ENCODE measurements around the gene STK11IP.

The STK11IP gene

DNA sequence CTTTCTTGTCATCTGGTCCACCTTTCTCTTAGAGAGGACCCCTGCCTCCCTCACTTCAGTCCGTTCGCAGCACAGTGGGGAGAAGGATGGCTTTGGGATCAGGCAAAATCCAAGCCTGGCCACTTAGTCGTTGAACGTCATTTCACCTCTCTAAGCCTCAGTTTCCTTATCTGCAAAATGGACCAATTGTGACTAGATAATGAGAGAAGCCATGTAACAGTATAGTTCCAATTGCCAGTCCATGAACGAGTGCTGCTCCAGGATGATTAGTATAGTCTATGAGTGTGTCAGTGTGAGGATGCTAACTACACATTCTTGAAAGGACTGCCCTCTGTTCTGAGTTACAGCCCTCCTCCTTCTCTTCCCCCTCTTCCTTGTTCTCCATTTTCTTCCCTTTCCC, 24.5 kb upstream of the STK11IP start:
- Histone ChIP-seq H3K27ac (no peak overlapping the region), H3K4me2 (no peak overlapping the region), H3K9ac (no peak overlapping the region), H3K4me3 (no peak overlapping the region), H3K27me3 (peaks cover 0 to 13% (median 0%) of the 10 kb centered on the region in 11 experiments; a peak in 5 of 22 replicates), H3K4me1 (peaks cover 11 to 37% (median 28%) of the 10 kb centered on the region in 10 experiments; a peak in 19 of 20 replicates), H3K9me3 (replicated peaks in 1 of 11) (no peaks in the 10 kb centered on the region), H4K20me1 (peaks cover 0 to 23% (median 16%) of the 10 kb centered on the region in 11 experiments; a peak in 15 of 22 replicates), H3K36me3 (peaks cover 0 to 3% (median 0%) of the 10 kb centered on the region in 11 experiments; a peak in 2 of 22 replicates)
- no peak for TF ChIP-seq Cebpa-rat (IDR thresholded peaks at IDR 0.05)

DNA sequence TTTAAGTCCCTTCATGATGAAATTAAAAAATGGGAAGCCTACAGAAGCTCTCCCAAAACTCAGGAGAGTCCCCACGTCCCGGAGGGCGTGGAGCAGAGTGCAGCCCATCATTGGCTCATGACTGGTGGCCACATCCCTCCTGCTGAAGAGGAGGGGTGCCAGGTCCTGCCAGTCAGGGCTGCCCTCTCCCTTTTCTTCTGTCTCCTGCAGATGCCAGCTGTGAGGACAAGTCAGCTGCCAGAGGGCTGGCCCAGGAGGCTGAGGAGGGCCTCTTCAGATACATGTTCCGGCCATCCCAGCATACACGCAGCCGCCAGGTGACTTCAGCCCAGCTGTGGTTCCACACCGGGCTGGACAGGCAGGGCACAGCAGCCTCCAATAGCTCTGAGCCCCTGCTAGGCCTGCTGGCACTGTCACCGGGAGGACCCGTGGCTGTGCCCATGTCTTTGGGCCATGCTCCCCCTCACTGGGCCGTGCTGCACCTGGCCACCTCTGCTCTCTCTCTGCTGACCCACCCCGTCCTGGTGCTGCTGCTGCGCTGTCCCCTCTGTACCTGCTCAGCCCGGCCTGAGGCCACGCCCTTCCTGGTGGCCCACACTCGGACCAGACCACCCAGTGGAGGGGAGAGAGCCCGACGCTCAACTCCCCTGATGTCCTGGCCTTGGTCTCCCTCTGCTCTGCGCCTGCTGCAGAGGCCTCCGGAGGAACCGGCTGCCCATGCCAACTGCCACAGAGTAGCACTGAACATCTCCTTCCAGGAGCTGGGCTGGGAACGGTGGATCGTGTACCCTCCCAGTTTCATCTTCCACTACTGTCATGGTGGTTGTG, 23.0 kb upstream of the STK11IP start:
- TF ChIP-seq Cebpa-rat (IDR thresholded peaks at IDR 0.05): no peak
- Histone ChIP-seq H4K20me1 (peaks cover 0 to 9% (median 7%) of the 10 kb centered on the region in 11 experiments; a peak in 13 of 22 replicates), H3K36me3 (no peaks in the 10 kb centered on the region)

DNA sequence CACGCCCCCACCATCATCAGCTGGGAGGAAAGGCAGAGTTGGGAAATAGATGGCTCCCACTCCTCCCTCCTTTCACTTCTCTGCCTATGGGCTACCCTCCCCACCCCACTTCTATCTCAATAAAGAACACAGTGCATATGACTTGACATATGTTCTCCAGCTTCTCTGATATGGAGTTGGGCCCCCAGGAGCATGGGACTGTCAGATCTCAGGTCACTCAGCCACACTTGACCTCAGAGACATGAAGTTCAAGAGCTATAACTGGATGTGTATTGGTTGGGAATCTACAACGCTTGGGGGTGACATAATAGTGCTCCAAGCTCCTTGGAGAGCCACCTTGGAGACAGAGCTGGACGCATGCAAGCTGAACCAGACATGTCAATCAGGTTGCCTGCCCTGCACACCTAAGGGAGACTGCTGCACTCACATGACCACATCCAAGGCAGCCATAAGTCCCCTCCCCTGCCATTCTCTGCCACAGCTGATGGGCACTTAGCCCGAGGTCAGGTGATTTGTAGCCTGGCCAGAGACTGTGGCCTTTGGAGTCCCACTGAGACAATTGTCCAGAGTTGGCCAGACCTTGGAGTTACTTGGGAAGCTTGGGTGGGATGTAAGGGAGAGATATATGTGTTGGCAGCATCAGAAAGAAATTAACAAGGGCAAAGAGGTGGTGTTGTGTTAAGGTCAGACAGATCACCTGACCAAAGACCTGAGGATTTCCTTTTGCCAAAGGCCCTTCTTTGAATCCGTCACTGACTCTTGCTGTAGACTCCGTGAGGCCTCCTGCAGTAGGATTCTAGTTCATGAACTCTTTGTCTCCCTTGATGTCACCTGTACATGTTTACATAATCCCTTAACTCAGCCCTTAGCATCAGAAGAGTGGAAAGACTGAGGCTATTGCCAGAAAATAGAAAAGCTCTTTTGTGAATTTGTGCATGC, 21.8 kb upstream of the STK11IP start:
- Histone ChIP-seq H3K27me3 (peaks cover 0 to 1% (median 0%) of the 10 kb centered on the region in 11 experiments; a peak in 2 of 22 replicates), H3K27ac (no peak overlapping the region), H3K9me3 (replicated peaks in 1 of 11) (no peaks in the 10 kb centered on the region), H3K9ac (no peak overlapping the region), H3K4me2 (no peak overlapping the region), H3K4me3 (no peak overlapping the region), H4K20me1 (no peaks in the 10 kb centered on the region), H3K4me1 (peaks cover 0 to 13% (median 7%) of the 10 kb centered on the region in 10 experiments; a peak in 14 of 20 replicates), H3K36me3 (no peaks in the 10 kb centered on the region)
- no peak for TF ChIP-seq Cebpa-rat (IDR thresholded peaks at IDR 0.05)

More for the DNA sequence above, 23.0 kb upstream of the STK11IP start:
- peaks cover 0 to 12% (median 0%) of the 10 kb centered on the region in 11 experiments; a peak in 5 of 22 replicates for H3K27me3 ChIP-seq
- H3K9me3 ChIP-seq (replicated peaks in 1 of 11): no peaks in the 10 kb centered on the region
- no peak overlapping the region for H3K4me2 ChIP-seq
- H3K27ac ChIP-seq: no peak overlapping the region
- peaks cover 8 to 23% (median 17%) of the 10 kb centered on the region in 10 experiments; a peak in 19 of 20 replicates for H3K4me1 ChIP-seq
- H3K9ac ChIP-seq: no peak overlapping the region
- no peak overlapping the region for H3K4me3 ChIP-seq

DNA sequence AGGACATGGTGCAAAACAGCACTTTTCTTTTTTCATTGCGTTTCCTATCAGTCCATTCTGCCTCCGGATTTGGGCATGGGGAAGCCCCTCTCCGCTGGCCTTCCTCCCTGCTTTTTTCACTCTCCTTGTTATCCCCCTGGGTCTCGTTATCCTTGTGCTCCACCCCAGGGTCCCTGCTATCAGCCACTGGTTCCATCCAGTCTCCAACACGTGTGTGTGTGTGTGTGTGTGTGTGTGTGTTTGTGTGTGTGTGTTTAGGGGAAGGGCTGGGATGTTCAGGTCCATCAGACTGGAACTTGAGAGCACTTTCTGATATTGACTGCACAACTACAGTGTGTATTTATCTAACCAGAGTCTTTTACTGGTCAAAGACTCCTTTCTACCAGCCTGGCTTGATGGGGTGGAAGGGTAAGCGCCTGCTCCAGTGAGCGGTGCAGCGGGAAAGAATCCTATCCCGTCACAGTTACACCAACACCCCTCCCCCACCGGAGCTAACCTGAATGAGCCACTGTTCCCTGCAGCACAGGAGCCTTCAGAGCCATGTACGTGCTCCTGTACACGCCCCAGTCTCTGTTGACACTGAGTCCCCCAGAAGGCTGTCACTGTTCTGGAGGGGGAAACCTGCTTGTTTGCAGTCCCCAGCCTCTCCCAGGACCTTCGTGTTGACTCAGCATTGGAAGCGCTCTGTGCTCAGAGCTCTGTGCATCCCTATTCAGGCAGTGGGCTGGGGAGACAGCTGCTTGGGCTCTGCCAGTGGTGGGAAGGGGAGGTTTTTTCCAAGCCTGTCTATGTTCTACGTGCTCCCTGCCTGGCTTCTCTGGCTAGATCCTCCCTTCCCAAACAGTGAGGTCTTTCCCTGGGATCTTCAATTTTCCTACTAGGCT, 20.9 kb upstream of the STK11IP start:
- Histone ChIP-seq H3K4me1 (peaks cover 0 to 10% (median 4%) of the 10 kb centered on the region in 10 experiments; a peak in 14 of 20 replicates), H3K36me3 (no peaks in the 10 kb centered on the region), H3K4me3 (no peak overlapping the region), H4K20me1 (no peaks in the 10 kb centered on the region), H3K4me2 (no peak overlapping the region), H3K9ac (no peak overlapping the region), H3K27me3 (no peaks in the 10 kb centered on the region; a peak in 1 of 22 replicates), H3K9me3 (replicated peaks in 1 of 11) (no peaks in the 10 kb centered on the region), H3K27ac (no peak overlapping the region)
- no peak for TF ChIP-seq Cebpa-rat (IDR thresholded peaks at IDR 0.05)

DNA sequence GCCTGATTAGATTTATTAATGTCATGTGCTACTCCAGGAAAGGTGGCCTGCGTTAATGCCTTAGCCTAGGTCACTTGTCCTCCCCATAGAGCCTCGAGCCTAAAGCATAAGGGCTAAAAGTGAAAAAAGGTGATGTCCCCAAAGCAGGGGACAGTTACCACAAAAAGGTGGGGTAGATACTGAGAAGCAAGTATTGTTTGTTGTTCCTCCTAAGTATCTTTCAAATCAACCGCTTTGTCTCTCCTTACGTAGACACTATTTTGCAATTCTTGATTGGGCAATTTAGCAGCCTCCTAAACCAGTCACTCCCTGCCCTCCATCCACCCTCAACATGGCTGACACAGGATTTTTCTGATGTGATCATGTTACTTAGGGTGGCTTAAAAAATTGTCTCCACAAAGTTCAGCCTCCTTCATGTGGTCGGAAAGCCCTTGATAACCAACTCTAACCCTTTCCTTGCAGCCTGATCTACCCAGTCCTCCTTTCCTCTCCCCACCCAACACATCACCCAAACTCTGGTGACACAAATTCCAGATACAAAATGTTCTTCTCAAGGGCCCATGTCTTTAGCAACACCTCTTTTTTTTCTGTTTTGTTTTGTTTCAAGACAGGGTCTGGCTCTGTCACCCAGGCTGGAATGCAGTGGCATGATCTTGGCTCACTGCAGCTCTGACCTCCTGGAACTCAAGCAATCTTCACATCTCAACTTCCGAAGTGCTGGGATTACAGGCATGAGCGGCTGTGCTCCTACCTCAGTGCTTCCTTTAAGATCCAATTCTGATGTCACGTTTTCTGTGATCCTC, 18.6 kb upstream of the STK11IP start:
- TF ChIP-seq Cebpa-rat (IDR thresholded peaks at IDR 0.05): no peak
- H3K4me1 ChIP-seq: peaks cover 0 to 7% (median 0%) of the 10 kb centered on the region in 10 experiments; a peak in 1 of 20 replicates
- H3K9ac ChIP-seq: no peak overlapping the region
- no peaks in the 10 kb centered on the region for H3K27me3 ChIP-seq
- H4K20me1 ChIP-seq: no peaks in the 10 kb centered on the region
- no peaks in the 10 kb centered on the region for H3K9me3 ChIP-seq (replicated peaks in 1 of 11)
- no peak overlapping the region for H3K27ac ChIP-seq
- H3K4me3 ChIP-seq: no peak overlapping the region
- no peaks in the 10 kb centered on the region for H3K36me3 ChIP-seq
- H3K4me2 ChIP-seq: 0 out of 22 replicates have a peak overlapping the region, but pooled peaks of 1 of the 11 experiments have one; percentile 21

DNA sequence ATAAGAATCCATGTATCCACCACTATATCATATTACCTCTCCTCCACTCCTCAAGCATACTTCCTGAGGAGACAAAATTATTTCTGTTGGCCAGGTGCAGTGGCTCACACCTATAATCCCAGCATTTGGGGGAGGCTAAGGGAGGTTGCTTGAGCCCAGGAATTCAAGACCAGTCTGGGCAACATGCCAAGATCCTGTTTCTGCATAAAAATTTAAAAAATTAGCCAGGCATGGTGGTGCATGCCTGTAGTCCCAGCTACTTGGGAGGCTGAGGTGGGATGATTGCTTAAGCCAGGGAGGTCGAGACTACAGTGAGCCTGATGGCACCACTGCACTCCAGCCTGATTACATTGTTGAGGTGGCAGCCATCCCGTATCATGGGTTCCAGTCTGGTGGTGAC, 16.3 kb upstream of the STK11IP start:
- H3K36me3 ChIP-seq: no peaks in the 10 kb centered on the region
- H3K4me3 ChIP-seq: no peak overlapping the region
- H3K4me2 ChIP-seq: no peak overlapping the region
- H3K27ac ChIP-seq: no peak overlapping the region
- no peaks in the 10 kb centered on the region for H4K20me1 ChIP-seq
- no peaks in the 10 kb centered on the region for H3K27me3 ChIP-seq
- H3K9me3 ChIP-seq (replicated peaks in 1 of 11): no peaks in the 10 kb centered on the region
- no peak overlapping the region for H3K9ac ChIP-seq
- TF ChIP-seq Cebpa-rat (IDR thresholded peaks at IDR 0.05): no peak
- H3K4me1 ChIP-seq: peaks cover 0 to 7% (median 0%) of the 10 kb centered on the region in 10 experiments; a peak in 1 of 20 replicates

DNA sequence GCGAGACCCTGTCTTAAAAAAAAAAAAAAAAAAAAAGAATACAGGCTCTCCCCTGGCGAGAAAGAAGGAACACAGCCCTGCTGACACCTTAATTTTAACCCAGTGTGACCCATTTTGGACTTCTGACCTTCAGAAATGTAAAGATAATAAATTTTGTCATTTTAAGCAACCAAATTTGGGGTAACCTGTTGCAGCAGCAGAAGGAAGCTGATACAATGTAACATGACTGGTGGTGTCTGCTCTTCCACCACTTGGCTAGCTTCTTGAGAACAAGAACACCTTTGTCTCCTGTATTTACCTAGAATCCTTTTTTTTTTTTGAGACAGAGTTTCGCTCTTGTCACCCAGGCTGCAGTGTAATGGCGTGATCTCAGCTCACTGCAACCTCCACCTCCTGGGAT, 6.6 kb upstream of the STK11IP start:
- H3K36me3 ChIP-seq: no peaks in the 10 kb centered on the region
- H3K4me1 ChIP-seq: no peaks in the 10 kb centered on the region
- H3K27me3 ChIP-seq: no peaks in the 10 kb centered on the region
- H3K9ac ChIP-seq: no peak overlapping the region
- no peak overlapping the region for H3K27ac ChIP-seq
- no peak overlapping the region for H3K4me3 ChIP-seq
- H4K20me1 ChIP-seq: no peaks in the 10 kb centered on the region
- no peak overlapping the region for H3K4me2 ChIP-seq
- no peak for TF ChIP-seq Cebpa-rat (IDR thresholded peaks at IDR 0.05)
- H3K9me3 ChIP-seq (replicated peaks in 1 of 11): no peaks in the 10 kb centered on the region

DNA sequence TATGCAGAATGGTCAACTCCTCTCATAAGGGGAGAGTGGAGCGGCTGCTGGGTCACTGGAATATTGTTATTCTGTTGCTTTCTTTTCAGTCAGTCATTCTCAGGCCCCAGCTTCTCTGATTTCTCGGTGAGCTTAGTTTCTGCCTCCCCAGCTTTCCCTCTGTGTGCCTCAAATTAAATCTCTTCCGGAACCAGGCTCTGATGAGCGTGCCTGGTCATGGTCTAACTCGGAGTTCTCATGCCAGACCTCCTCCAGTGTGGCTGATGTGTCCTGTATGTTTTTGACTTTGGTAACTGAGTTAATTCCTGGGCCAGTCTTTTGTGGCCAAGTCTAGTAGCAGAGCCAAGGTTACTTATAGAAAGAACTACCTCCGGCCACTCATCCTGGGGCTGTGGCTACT, 4.9 kb upstream of the STK11IP start:
- no peak for TF ChIP-seq Cebpa-rat (IDR thresholded peaks at IDR 0.05)
- Histone ChIP-seq H3K27me3 (no peaks in the 10 kb centered on the region), H3K27ac (no peak overlapping the region), H3K9me3 (replicated peaks in 1 of 11) (no peaks in the 10 kb centered on the region), H3K36me3 (no peaks in the 10 kb centered on the region), H3K4me2 (no peak overlapping the region), H3K4me1 (peaks cover 6 to 9% (median 8%) of the 10 kb centered on the region in 10 experiments; a peak in 18 of 20 replicates), H3K4me3 (no peak overlapping the region), H3K9ac (no peak overlapping the region), H4K20me1 (no peaks in the 10 kb centered on the region)

Data from BLaER1 treated with 17β-estradiol and CSF1 and Interleukin-3, amounts not matched to agents 10 nM and 100 nM (cell line).